ENCODE measurements around the gene NPNT.

NPNT gene

GRCh38 chr4:105951198-105951597 lies 55.9 kb downstream of the NPNT start:
- DNase-seq (ENCODE audit: low read depth), result peak; percentile 61
- H3K4me3 ChIP-seq (ENCODE audit: low read length), result no peak overlapping the region
- TF ChIP-seq CTCF (IDR thresholded peaks at IDR 0.05; ENCODE audit: insufficient read depth, low read depth, low read length, missing control alignments), result no peak

GRCh38 chr4:105952591-105952990 lies 57.3 kb downstream of the NPNT start:
- no peak overlapping the region for H3K4me3 ChIP-seq (ENCODE audit: low read length)
- no peak for TF ChIP-seq CTCF (IDR thresholded peaks at IDR 0.05; ENCODE audit: insufficient read depth, low read depth, low read length, missing control alignments)
- DNase-seq (ENCODE audit: low read depth), result no peak

GRCh38 chr4:105956569-105956968 lies 61.3 kb downstream of the NPNT start:
- TF ChIP-seq CTCF (IDR thresholded peaks at IDR 0.05; ENCODE audit: insufficient read depth, low read depth, low read length, missing control alignments), result no peak
- H3K4me3 ChIP-seq (ENCODE audit: low read length), result no peak overlapping the region
- peak; percentile 16 for DNase-seq (ENCODE audit: low read depth)

- TF ChIP-seq CTCF (IDR thresholded peaks at IDR 0.05; ENCODE audit: insufficient read depth, low read depth, low read length, missing control alignments), result no peak
- no peak overlapping the region for H3K4me3 ChIP-seq (ENCODE audit: low read length)
- DNase-seq (ENCODE audit: low read depth), result no peak
These were observed 62.4 kb downstream of the NPNT start for GRCh38 chr4:105957680-105958079.

GRCh38 chr4:105963461-105964400 lies 68.5 kb downstream of the NPNT start:
- TF ChIP-seq CTCF (IDR thresholded peaks at IDR 0.05; ENCODE audit: insufficient read depth, low read depth, low read length, missing control alignments), result no peak
- peak; percentile 96 for DNase-seq (ENCODE audit: low read depth)
- no peak overlapping the region for H3K4me3 ChIP-seq (ENCODE audit: low read length)

GRCh38 chr4:105965183-105965800 lies 70.0 kb downstream of the NPNT start:
- no peak overlapping the region for H3K4me3 ChIP-seq (ENCODE audit: low read length)
- no peak for TF ChIP-seq CTCF (IDR thresholded peaks at IDR 0.05; ENCODE audit: insufficient read depth, low read depth, low read length, missing control alignments)
- DNase-seq (ENCODE audit: low read depth), result peak; percentile 88

All from epithelial cell of esophagus (primary cell).